Nephron (organoid): Measurements from ENCODE around the gene S1PR3.

Experiments
- H3K27ac Mint-ChIP-seq, 3 experiments: 2 replicates each; pipeline ENCODE4 v1.8.0; 2020; ENCODE audit warnings: mixed read lengths in 3 of 3, mild to moderate bottlenecking in 2 of 3, moderate library complexity in 1 of 3
- H3K27me3 Mint-ChIP-seq: 2 replicates; pipeline ENCODE4 v1.8.0; 2021; ENCODE audit warnings: low read depth, mild to moderate bottlenecking, moderate library complexity, mixed read lengths
- H3K36me3 Mint-ChIP-seq: 2 replicates; pipeline ENCODE4 v1.8.0; 2020; ENCODE audit warnings: low read depth, mixed read lengths
- H3K4me1 Mint-ChIP-seq: 2 replicates; pipeline ENCODE4 v1.8.0; 2020; ENCODE audit warnings: mixed read lengths
- H3K4me3 Mint-ChIP-seq, 3 experiments: 2 replicates each; pipeline ENCODE4 v1.8.0; 2020; ENCODE audit warnings: mild to moderate bottlenecking in 3 of 3, mixed read lengths in 3 of 3, moderate library complexity in 2 of 3
- H3K9me3 Mint-ChIP-seq: 2 replicates; pipeline ENCODE4 v1.8.0; 2020; ENCODE audit warnings: mixed read lengths
- TF ChIP-seq, protein P1 (sequence below), 3 experiments: fragments of 200-600 bp; sonication (generic); IDR thresholded peaks; one replicate each; pipeline ENCODE4 v1.5.0; 2021; ENCODE audit warnings: antibody characterized with exemption in 3 of 3; ENCODE audit not compliant: unreplicated experiment in 3 of 3

The S1PR3 gene

DNA sequence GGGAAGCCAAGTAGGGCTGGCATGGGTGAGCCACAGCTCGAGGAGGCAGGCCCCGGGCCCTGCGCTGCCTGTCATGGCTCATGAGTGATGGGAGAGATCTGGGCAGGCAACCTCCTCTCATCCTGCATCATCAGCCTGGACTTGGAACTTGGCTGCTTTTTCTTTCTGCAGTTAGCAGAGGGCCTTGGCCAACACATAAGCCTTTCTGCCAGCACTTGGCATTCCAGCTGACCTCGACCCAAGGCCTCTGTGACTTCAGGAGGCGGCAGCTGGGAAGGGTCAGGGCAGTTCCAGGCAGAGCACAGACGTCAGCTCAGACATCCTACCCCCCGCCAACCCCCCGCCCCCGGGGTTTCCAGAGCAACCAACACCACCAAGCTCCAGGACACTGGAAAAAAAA, 7.6 kb downstream of the S1PR3 start:
- H3K4me1 Mint-ChIP-seq, result peaks cover 80% of the 10 kb centered on the region
- peak overlapping the region; percentile 23 to 56 (median 47) for H3K27ac Mint-ChIP-seq
- peaks cover 3% of the 10 kb centered on the region for H3K27me3 Mint-ChIP-seq
- H3K9me3 Mint-ChIP-seq, result no peaks in the 10 kb centered on the region
- H3K4me3 Mint-ChIP-seq, result no peak overlapping the region
- H3K36me3 Mint-ChIP-seq, result peaks cover 68% of the 10 kb centered on the region
- TF ChIP-seq, protein P1, sequence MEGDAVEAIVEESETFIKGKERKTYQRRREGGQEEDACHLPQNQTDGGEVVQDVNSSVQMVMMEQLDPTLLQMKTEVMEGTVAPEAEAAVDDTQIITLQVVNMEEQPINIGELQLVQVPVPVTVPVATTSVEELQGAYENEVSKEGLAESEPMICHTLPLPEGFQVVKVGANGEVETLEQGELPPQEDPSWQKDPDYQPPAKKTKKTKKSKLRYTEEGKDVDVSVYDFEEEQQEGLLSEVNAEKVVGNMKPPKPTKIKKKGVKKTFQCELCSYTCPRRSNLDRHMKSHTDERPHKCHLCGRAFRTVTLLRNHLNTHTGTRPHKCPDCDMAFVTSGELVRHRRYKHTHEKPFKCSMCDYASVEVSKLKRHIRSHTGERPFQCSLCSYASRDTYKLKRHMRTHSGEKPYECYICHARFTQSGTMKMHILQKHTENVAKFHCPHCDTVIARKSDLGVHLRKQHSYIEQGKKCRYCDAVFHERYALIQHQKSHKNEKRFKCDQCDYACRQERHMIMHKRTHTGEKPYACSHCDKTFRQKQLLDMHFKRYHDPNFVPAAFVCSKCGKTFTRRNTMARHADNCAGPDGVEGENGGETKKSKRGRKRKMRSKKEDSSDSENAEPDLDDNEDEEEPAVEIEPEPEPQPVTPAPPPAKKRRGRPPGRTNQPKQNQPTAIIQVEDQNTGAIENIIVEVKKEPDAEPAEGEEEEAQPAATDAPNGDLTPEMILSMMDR (IDR thresholded peaks at IDR 0.05; ENCODE audit: unreplicated experiment in 3 of 3), result no peak

DNA sequence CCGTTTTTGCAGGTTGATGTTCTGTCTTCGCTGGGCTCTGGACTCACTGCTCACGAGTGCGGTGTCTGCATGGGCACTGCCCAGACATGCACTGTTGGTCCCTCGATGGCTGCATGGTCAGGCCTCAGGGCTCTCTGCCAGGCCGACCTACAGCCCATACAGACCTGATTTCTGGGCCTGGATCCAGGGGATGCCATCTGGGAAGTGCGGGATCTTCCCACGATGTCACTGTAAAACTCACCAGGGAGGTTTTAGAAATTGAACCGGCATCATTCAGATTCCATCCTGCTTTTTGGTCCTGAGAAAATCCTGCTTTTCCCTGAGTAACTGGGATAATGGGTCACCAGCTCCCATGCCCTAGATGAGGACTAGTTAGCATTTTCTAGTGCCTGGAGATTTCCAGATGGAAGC, 9.1 kb downstream of the S1PR3 start:
- H3K27ac Mint-ChIP-seq, result peak overlapping the region in 2 of 3 experiments; percentile 82 to 85
- peaks cover 3% of the 10 kb centered on the region for H3K27me3 Mint-ChIP-seq
- peaks cover 68% of the 10 kb centered on the region for H3K4me1 Mint-ChIP-seq
- H3K36me3 Mint-ChIP-seq, result peaks cover 64% of the 10 kb centered on the region
- no peaks in the 10 kb centered on the region for H3K9me3 Mint-ChIP-seq
- no peak overlapping the region for H3K4me3 Mint-ChIP-seq
- TF ChIP-seq, protein P1 (IDR thresholded peaks at IDR 0.05; ENCODE audit: unreplicated experiment in 3 of 3), result no peak

DNA sequence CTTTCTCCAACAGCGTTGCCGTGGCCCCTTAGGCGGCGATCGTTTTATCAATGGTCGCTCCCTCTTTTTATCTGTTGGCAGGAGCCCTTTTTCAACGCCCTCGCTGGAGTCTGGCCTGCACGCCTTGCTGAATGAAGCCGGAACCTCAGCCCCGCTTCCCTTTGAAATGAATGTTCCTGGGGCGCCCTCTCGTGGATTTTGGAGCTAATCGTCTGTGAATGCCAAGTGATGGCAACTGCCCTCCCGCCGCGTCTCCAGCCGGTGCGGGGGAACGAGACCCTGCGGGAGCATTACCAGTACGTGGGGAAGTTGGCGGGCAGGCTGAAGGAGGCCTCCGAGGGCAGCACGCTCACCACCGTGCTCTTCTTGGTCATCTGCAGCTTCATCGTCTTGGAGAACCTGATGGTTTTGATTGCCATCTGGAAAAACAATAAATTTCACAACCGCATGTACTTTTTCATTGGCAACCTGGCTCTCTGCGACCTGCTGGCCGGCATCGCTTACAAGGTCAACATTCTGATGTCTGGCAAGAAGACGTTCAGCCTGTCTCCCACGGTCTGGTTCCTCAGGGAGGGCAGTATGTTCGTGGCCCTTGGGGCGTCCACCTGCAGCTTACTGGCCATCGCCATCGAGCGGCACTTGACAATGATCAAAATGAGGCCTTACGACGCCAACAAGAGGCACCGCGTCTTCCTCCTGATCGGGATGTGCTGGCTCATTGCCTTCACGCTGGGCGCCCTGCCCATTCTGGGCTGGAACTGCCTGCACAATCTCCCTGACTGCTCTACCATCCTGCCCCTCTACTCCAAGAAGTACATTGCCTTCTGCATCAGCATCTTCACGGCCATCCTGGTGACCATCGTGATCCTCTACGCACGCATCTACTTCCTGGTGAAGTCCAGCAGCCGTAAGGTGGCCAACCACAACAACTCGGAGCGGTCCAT, 10.0 kb downstream of the S1PR3 start:
- peaks cover 3% of the 10 kb centered on the region for H3K27me3 Mint-ChIP-seq
- peaks cover 58% of the 10 kb centered on the region for H3K36me3 Mint-ChIP-seq
- H3K9me3 Mint-ChIP-seq, result no peaks in the 10 kb centered on the region
- TF ChIP-seq, protein P1 (IDR thresholded peaks at IDR 0.05; ENCODE audit: unreplicated experiment in 3 of 3), result peak; percentile 80 to 88 (median 83)
- peak overlapping the region; percentile 19 to 68 (median 26) for H3K4me3 Mint-ChIP-seq
- peaks cover 65% of the 10 kb centered on the region for H3K4me1 Mint-ChIP-seq
- H3K27ac Mint-ChIP-seq, result peak overlapping the region; percentile 82 to 90 (median 85)

DNA sequence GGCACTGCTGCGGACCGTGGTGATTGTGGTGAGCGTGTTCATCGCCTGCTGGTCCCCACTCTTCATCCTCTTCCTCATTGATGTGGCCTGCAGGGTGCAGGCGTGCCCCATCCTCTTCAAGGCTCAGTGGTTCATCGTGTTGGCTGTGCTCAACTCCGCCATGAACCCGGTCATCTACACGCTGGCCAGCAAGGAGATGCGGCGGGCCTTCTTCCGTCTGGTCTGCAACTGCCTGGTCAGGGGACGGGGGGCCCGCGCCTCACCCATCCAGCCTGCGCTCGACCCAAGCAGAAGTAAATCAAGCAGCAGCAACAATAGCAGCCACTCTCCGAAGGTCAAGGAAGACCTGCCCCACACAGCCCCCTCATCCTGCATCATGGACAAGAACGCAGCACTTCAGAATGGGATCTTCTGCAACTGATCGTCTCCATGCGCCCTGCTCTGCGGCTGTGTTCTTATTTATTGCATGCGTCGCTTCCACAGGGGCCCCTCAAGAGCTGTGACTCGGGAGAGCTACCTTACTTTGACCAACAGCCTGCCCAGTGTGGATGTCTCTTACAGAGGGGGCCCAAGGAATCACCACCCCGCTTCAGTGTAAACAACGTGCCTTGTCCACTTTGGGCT, 10.8 kb downstream of the S1PR3 start:
- no peak overlapping the region for H3K4me3 Mint-ChIP-seq
- TF ChIP-seq, protein P1 (IDR thresholded peaks at IDR 0.05; ENCODE audit: unreplicated experiment in 3 of 3), result no peak
- H3K27me3 Mint-ChIP-seq, result peaks cover 3% of the 10 kb centered on the region
- peaks cover 60% of the 10 kb centered on the region for H3K4me1 Mint-ChIP-seq
- no peak overlapping the region for H3K27ac Mint-ChIP-seq
- no peaks in the 10 kb centered on the region for H3K9me3 Mint-ChIP-seq
- H3K36me3 Mint-ChIP-seq, result peaks cover 53% of the 10 kb centered on the region

DNA sequence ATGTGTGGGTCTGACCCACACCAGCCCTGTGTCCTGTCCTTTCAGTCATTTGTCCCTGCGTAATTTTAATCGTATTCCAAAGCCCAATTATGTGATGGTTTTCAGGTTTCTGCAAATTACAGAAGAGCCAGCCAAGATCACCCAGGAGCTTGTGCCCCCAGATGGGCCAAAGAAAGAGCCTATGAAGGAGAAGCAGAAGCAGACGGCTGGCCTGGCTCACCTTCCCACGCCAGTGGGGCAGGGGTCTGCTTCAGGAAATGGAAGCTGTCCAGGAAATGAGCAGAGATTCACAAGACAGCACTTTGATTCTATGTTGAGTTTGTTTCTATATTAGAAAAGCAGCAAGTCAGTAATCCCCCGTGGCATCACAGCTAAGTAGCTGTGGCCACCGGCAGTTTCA, 11.7 kb downstream of the S1PR3 start:
- Mint-ChIP-seq H3K36me3 (peaks cover 57% of the 10 kb centered on the region), H3K9me3 (no peaks in the 10 kb centered on the region), H3K27me3 (peaks cover 3% of the 10 kb centered on the region), H3K27ac (no peak overlapping the region), H3K4me3 (no peak overlapping the region), H3K4me1 (peaks cover 60% of the 10 kb centered on the region)
- TF ChIP-seq, protein P1 (IDR thresholded peaks at IDR 0.05; ENCODE audit: unreplicated experiment in 3 of 3), result no peak
